H9 (cell line): ENCODE measurements around the gene CORO2B. TPM values are rescaled to one million over a fixed set of nuclear protein-coding genes. Genes with fewer than 3 reads are reported as not detected.

Experiments
- DNase-seq: peaks from one replicate; pipeline ENCODE4 v3.0.0-alpha.2; 2017
- H2AFZ ChIP-seq: one replicate; pipeline ENCODE4 v1.6.1; 2013; ENCODE audit warnings: mild to moderate bottlenecking, low read length, control low read depth, moderate library complexity
- H2AK5ac ChIP-seq: 2 replicates; pipeline ENCODE4 v1.6.1; 2013; ENCODE audit warnings: low read length, control low read depth, mixed read lengths; ENCODE audit not compliant: insufficient read length
- H2BK120ac ChIP-seq: one replicate; pipeline ENCODE4 v1.6.1; 2013; ENCODE audit warnings: low read depth, mild to moderate bottlenecking, low read length, control low read depth, inconsistent platforms; ENCODE audit not compliant: poor library complexity, severe bottlenecking
- H2BK12ac ChIP-seq: 2 replicates; pipeline ENCODE4 v1.6.1; 2013; ENCODE audit warnings: low read length, control low read depth, mixed read lengths, low read depth; ENCODE audit not compliant: insufficient read length
- H2BK15ac ChIP-seq: 2 replicates; pipeline ENCODE4 v1.6.1; 2013; ENCODE audit warnings: low read depth, low read length, control low read depth
- H2BK20ac ChIP-seq: one replicate; pipeline ENCODE4 v1.6.1; 2013; ENCODE audit warnings: low read depth, mild to moderate bottlenecking, low read length, control low read depth, inconsistent platforms; ENCODE audit not compliant: poor library complexity, severe bottlenecking
- H2BK5ac ChIP-seq: 2 replicates; pipeline ENCODE4 v1.6.1; 2013; ENCODE audit warnings: low read length, control low read depth, mixed read lengths; ENCODE audit not compliant: insufficient read length
- H3K14ac ChIP-seq: 2 replicates; pipeline ENCODE4 v1.6.1; 2013; ENCODE audit warnings: low read length, control low read depth; ENCODE audit not compliant: insufficient read depth
- H3K18ac ChIP-seq: 2 replicates; pipeline ENCODE4 v1.6.1; 2013; ENCODE audit warnings: low read depth, mild to moderate bottlenecking, mixed read lengths, low read length, control low read depth; ENCODE audit not compliant: insufficient read length
- H3K23ac ChIP-seq: 2 replicates; pipeline ENCODE4 v1.6.1; 2013; ENCODE audit warnings: low read length, control low read depth, mixed read lengths, low read depth; ENCODE audit not compliant: insufficient read length
- H3K23me2 ChIP-seq: 2 replicates; pipeline ENCODE4 v1.6.1; 2013; ENCODE audit warnings: low read depth, mild to moderate bottlenecking, mixed read lengths, low read length, control low read depth; ENCODE audit not compliant: insufficient read length, poor library complexity, severe bottlenecking
- H3K27ac ChIP-seq: 2 replicates; pipeline ENCODE4 v1.5.1; 2013; ENCODE audit warnings: low read length, control low read depth, mixed read lengths, low read depth; ENCODE audit not compliant: insufficient read length
- H3K27me3 ChIP-seq: 2 replicates; pipeline ENCODE4 v1.6.1; 2013; ENCODE audit warnings: low read length, control low read depth, inconsistent platforms; ENCODE audit not compliant: insufficient read depth
- H3K4ac ChIP-seq: 2 replicates; pipeline ENCODE4 v1.6.1; 2013; ENCODE audit warnings: low read depth, mild to moderate bottlenecking, control low read depth, inconsistent platforms, low read length, moderate library complexity
- H3K4me1 ChIP-seq: 2 replicates; pipeline ENCODE4 v1.6.1; 2013; ENCODE audit warnings: low read length, control low read depth, inconsistent platforms; ENCODE audit not compliant: insufficient read depth
- H3K4me2 ChIP-seq: 2 replicates; pipeline ENCODE4 v1.6.1; 2013; ENCODE audit warnings: low read length, control low read depth, mixed read lengths; ENCODE audit not compliant: insufficient read length, insufficient read depth
- H3K56ac ChIP-seq: 2 replicates; pipeline ENCODE4 v1.6.1; 2013; ENCODE audit warnings: low read depth, mild to moderate bottlenecking, mixed read lengths, low read length, control low read depth; ENCODE audit not compliant: insufficient read length
- H3K79me1 ChIP-seq: 2 replicates; pipeline ENCODE4 v1.6.1; 2013; ENCODE audit warnings: low read depth, mild to moderate bottlenecking, moderate library complexity, low read length, control low read depth, inconsistent platforms; ENCODE audit not compliant: insufficient read depth, poor library complexity, severe bottlenecking
- H3K79me2 ChIP-seq: 2 replicates; pipeline ENCODE4 v1.6.1; 2013; ENCODE audit warnings: low read length, control low read depth, inconsistent platforms; ENCODE audit not compliant: insufficient read depth
- H3K9ac ChIP-seq: 2 replicates; pipeline ENCODE4 v1.6.1; 2013; ENCODE audit warnings: low read length, control low read depth, mixed read lengths; ENCODE audit not compliant: insufficient read length; ENCODE audit errors: extremely low read depth
- H3K9me3 ChIP-seq: one replicate; pipeline ENCODE4 v1.6.1; 2013; ENCODE audit warnings: low read depth, low read length, inconsistent platforms; ENCODE audit not compliant: control insufficient read depth
- H3T11ph ChIP-seq: one replicate; pipeline ENCODE4 v1.6.1; 2013; ENCODE audit warnings: mild to moderate bottlenecking, low read length, control low read depth, inconsistent platforms
- H4K20me1 ChIP-seq: one replicate; pipeline ENCODE4 v1.6.1; 2013; ENCODE audit not compliant: control insufficient read depth, insufficient read length, insufficient read depth
- H4K5ac ChIP-seq: 2 replicates; pipeline ENCODE4 v1.6.1; 2013; ENCODE audit warnings: low read depth, mild to moderate bottlenecking, mixed read lengths, low read length, control low read depth; ENCODE audit not compliant: insufficient read length
- H4K8ac ChIP-seq: replicated peaks from 2 replicates; pipeline ENCODE4 v1.6.1; 2013; ENCODE audit warnings: low read length, control low read depth, mixed read lengths, low read depth; ENCODE audit not compliant: insufficient read length
- H4K91ac ChIP-seq: 2 replicates; pipeline ENCODE4 v1.6.1; 2013; ENCODE audit warnings: low read depth, mild to moderate bottlenecking, moderate library complexity, mixed read lengths, low read length, control low read depth; ENCODE audit not compliant: insufficient read length
- H3K27ac Mint-ChIP-seq, 3 experiments: 2 replicates in 2 of 3; 3 replicates in 1 of 3; pipeline ENCODE4 v1.8.0; 2020 to 2021; ENCODE audit warnings: mixed read lengths in 3 of 3, mild to moderate bottlenecking in 1 of 3, moderate library complexity in 1 of 3
- H3K27me3 Mint-ChIP-seq: 2 replicates; pipeline ENCODE4 v1.8.0; 2021; ENCODE audit warnings: low read depth, mild to moderate bottlenecking, moderate library complexity, mixed read lengths
- H3K36me3 Mint-ChIP-seq, 3 experiments: 2 replicates in 2 of 3; 3 replicates in 1 of 3; pipeline ENCODE4 v1.8.0; 2020 to 2021; ENCODE audit warnings: low read depth in 3 of 3, mixed read lengths in 3 of 3; ENCODE audit not compliant: insufficient read depth in 1 of 3
- H3K4me1 Mint-ChIP-seq, 2 experiments: 2 replicates each; pipeline ENCODE4 v1.8.0; 2020; ENCODE audit warnings: mixed read lengths in 2 of 2
- H3K4me3 Mint-ChIP-seq, 2 experiments: 2 replicates in 1 of 2; 3 replicates in 1 of 2; pipeline ENCODE4 v1.8.0; 2020 to 2021; ENCODE audit warnings: mild to moderate bottlenecking in 2 of 2, mixed read lengths in 2 of 2, moderate library complexity in 1 of 2
- H3K9me3 Mint-ChIP-seq, 2 experiments: 2 replicates in 1 of 2; 3 replicates in 1 of 2; pipeline ENCODE4 v1.8.0; 2020; ENCODE audit warnings: mild to moderate bottlenecking in 2 of 2, mixed read lengths in 2 of 2, moderate library complexity in 1 of 2
- WGBS: extraction: QIAGEN DNeasy Blood & Tissue Kit; methylation state at CpG from one replicate; pipeline ENCODE4 v1.1.7; 2013; ENCODE audit warnings: missing lambda C conversion rate, low lambda C conversion rate, mixed read lengths; ENCODE audit not compliant: insufficient read length; ENCODE audit errors: extremely low coverage; 5-methylcytosine and 5-hydroxymethylcytosine counted together
- total RNA-seq: library from RNA; stranded (reverse); gene quantifications from 2 replicates; pipeline ENCODE4 v1.2.1, GENCODE V29; 2021
- TF ChIP-seq, protein P1 (sequence below): fragments of 200-600 bp; sonication (generic); conservative IDR thresholded peaks from 3 replicates; pipeline ENCODE4 v1.8.0; 2021; ENCODE audit warnings: antibody characterized with exemption, mild to moderate bottlenecking

The CORO2B gene
- total RNA-seq, 1 experiment from 2014 or later = 3.1 TPM

DNA sequence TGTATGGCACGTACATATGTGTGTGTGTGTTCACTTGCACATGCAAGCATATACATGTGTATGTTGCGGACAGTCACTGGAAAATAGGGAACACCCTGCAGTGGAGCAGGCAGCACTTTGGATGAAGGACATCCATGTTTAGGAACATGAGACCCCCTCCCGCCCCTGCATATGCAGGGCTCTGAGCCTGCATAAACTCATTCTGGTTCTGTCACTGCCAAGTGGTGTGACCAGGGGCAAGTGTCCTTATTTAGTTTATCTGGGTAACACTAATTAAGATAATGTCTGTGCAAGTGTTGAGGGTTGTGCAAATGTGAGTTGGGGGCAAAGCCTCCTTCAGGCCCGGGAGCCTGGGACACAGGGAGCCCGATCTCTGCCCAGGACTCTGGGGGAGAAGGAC lies 105.7 kb downstream of the CORO2B start:
- no peaks in the 10 kb centered on the region for H3K79me1 ChIP-seq
- H3T11ph ChIP-seq = no peak overlapping the region
- no peak for DNase-seq
- no peak overlapping the region for H4K5ac ChIP-seq
- Mint-ChIP-seq H3K36me3 (no peaks in the 10 kb centered on the region), H3K4me3 (no peak overlapping the region), H3K27me3 (peaks cover 12% of the 10 kb centered on the region), H3K9me3 (no peaks in the 10 kb centered on the region), H3K27ac (peak overlapping the region in 1 of 3 experiments; percentile 72; a peak in 1 of 7 replicates), H3K4me1 (peaks cover 6 to 12% of the 10 kb centered on the region in 2 experiments)
- H3K18ac ChIP-seq = no peak overlapping the region
- no peaks in the 10 kb centered on the region for H3K23me2 ChIP-seq
- H3K9me3 ChIP-seq = no peaks in the 10 kb centered on the region
- no peak overlapping the region for H2BK120ac ChIP-seq
- H2BK15ac ChIP-seq = no peak overlapping the region
- H4K91ac ChIP-seq = no peak overlapping the region
- H3K4ac ChIP-seq = no peak overlapping the region
- no peak overlapping the region for H2BK12ac ChIP-seq
- H3K56ac ChIP-seq = no peak overlapping the region
- no peak overlapping the region for H3K9ac ChIP-seq
- no peak overlapping the region for H3K4me2 ChIP-seq
- H3K79me2 ChIP-seq = no peaks in the 10 kb centered on the region
- no peak overlapping the region for H2AK5ac ChIP-seq
- H2BK20ac ChIP-seq = no peak overlapping the region
- H3K4me1 ChIP-seq = no peaks in the 10 kb centered on the region
- no CpG with 5 or more reads among the region's 5 CpGs for WGBS
- H4K20me1 ChIP-seq = no peaks in the 10 kb centered on the region
- H3K14ac ChIP-seq = no peak overlapping the region
- no peaks in the 10 kb centered on the region for H3K27me3 ChIP-seq
- H2BK5ac ChIP-seq = no peak overlapping the region
- H4K8ac ChIP-seq = no peak overlapping the region
- no peak overlapping the region for H2AFZ ChIP-seq
- H3K27ac ChIP-seq = no peak overlapping the region
- no peak overlapping the region for H3K23ac ChIP-seq
- TF ChIP-seq, protein P1, sequence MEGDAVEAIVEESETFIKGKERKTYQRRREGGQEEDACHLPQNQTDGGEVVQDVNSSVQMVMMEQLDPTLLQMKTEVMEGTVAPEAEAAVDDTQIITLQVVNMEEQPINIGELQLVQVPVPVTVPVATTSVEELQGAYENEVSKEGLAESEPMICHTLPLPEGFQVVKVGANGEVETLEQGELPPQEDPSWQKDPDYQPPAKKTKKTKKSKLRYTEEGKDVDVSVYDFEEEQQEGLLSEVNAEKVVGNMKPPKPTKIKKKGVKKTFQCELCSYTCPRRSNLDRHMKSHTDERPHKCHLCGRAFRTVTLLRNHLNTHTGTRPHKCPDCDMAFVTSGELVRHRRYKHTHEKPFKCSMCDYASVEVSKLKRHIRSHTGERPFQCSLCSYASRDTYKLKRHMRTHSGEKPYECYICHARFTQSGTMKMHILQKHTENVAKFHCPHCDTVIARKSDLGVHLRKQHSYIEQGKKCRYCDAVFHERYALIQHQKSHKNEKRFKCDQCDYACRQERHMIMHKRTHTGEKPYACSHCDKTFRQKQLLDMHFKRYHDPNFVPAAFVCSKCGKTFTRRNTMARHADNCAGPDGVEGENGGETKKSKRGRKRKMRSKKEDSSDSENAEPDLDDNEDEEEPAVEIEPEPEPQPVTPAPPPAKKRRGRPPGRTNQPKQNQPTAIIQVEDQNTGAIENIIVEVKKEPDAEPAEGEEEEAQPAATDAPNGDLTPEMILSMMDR = no peak
